MM.1S (cell line): ENCODE results near the gene NEGR1.

Experiments
- DNase-seq: peaks from one replicate; pipeline ENCODE4 v3.0.0-alpha.2; 2015
- H2AFZ ChIP-seq: fragments of 300-600 bp; sonication (generic); 2 replicates; pipeline ENCODE4 v1.6.0; 2016; ENCODE audit warnings: antibody characterized with exemption, low read length
- H3F3A ChIP-seq: fragments of 300-600 bp; sonication (generic); 2 replicates; pipeline ENCODE4 v1.6.1; 2016; ENCODE audit warnings: mild to moderate bottlenecking, antibody characterized with exemption, low read length, moderate library complexity, mixed read lengths; ENCODE audit not compliant: insufficient read depth
- H3K27ac ChIP-seq: fragments of 300-600 bp; sonication (generic); 2 replicates; pipeline ENCODE4 v1.5.1; 2016; ENCODE audit warnings: mild to moderate bottlenecking, low read length
- H3K27me3 ChIP-seq: fragments of 300-600 bp; sonication (generic); replicated peaks from 2 replicates; pipeline ENCODE4 v1.6.0; 2016; ENCODE audit warnings: low read length; ENCODE audit not compliant: insufficient read depth
- H3K36me3 ChIP-seq: fragments of 300-600 bp; sonication (generic); replicated peaks from 2 replicates; pipeline ENCODE4 v1.6.1; 2016; ENCODE audit warnings: mild to moderate bottlenecking, low read length, mixed read lengths; ENCODE audit not compliant: insufficient read depth
- H3K4me1 ChIP-seq: fragments of 300-600 bp; sonication (generic); 2 replicates; pipeline ENCODE4 v1.6.1; 2016; ENCODE audit warnings: low read length, mixed read lengths
- H3K4me2 ChIP-seq: fragments of 300-600 bp; sonication (generic); 2 replicates; pipeline ENCODE4 v1.6.0; 2016; ENCODE audit warnings: low read depth, low read length
- H3K4me3 ChIP-seq: fragments of 300-600 bp; sonication (generic); 2 replicates; pipeline ENCODE4 v1.5.1; 2016; ENCODE audit warnings: low read length, mixed read lengths
- H3K79me2 ChIP-seq: fragments of 300-600 bp; sonication (generic); 2 replicates; pipeline ENCODE4 v1.6.1; 2016; ENCODE audit warnings: mixed run types, low read length, mixed read lengths
- H3K9ac ChIP-seq: fragments of 300-600 bp; sonication (generic); 2 replicates; pipeline ENCODE4 v1.6.1; 2016; ENCODE audit warnings: low read length, mixed read lengths
- H3K9me2 ChIP-seq: fragments of 300-600 bp; sonication (generic); replicated peaks from 2 replicates; pipeline ENCODE4 v1.6.1; 2016; ENCODE audit warnings: mild to moderate bottlenecking, low read length, mixed read lengths; ENCODE audit not compliant: insufficient read depth
- H3K9me3 ChIP-seq: fragments of 300-600 bp; sonication (generic); replicated peaks from 2 replicates; pipeline ENCODE4 v1.6.1; 2016; ENCODE audit warnings: mild to moderate bottlenecking, low read length, mixed read lengths; ENCODE audit not compliant: insufficient read depth
- H4K20me1 ChIP-seq: fragments of 300-600 bp; sonication (generic); 2 replicates; pipeline ENCODE4 v1.6.1; 2016; ENCODE audit warnings: mild to moderate bottlenecking, low read length, moderate library complexity, mixed read lengths; ENCODE audit not compliant: insufficient read depth
- CTCF ChIP-seq: fragments of 300-600 bp; sonication (generic); IDR thresholded peaks from 2 replicates; pipeline ENCODE4 v1.5.1; 2016; ENCODE audit warnings: antibody characterized with exemption, low read length, mixed read lengths
- EZH2 ChIP-seq: fragments of 300-600 bp; sonication (generic); optimal IDR thresholded peaks from 2 replicates; pipeline ENCODE3; 2017; ENCODE audit warnings: low read depth, mild to moderate bottlenecking, antibody characterized with exemption, low read length, mixed read lengths
- EZH2phosphoT487 ChIP-seq: fragments of 300-600 bp; sonication (generic); IDR thresholded peaks from 2 replicates; pipeline ENCODE4 v1.6.1; 2018; ENCODE audit warnings: antibody characterized with exemption, low read length

Gene NEGR1

GRCh38 chr1:71371581-71371980 lies 910.8 kb downstream of the NEGR1 start:
- H4K20me1 ChIP-seq: no peaks in the 10 kb centered on the region
- no peaks in the 10 kb centered on the region for H3K9me3 ChIP-seq
- no peak overlapping the region for H3K4me3 ChIP-seq
- no peaks in the 10 kb centered on the region for H3K79me2 ChIP-seq
- H3K4me1 ChIP-seq: no peaks in the 10 kb centered on the region
- no peak overlapping the region for H3K9ac ChIP-seq
- TF ChIP-seq EZH2phosphoT487 (no peak), EZH2 (no peak)
- no peak overlapping the region for H3K27ac ChIP-seq
- H3K4me2 ChIP-seq: no peak overlapping the region
- H2AFZ ChIP-seq: no peak overlapping the region
- no peak for DNase-seq
- no peaks in the 10 kb centered on the region for H3K36me3 ChIP-seq
- no peaks in the 10 kb centered on the region for H3F3A ChIP-seq
- 0 out of 2 replicates have a peak, but pooled peaks cover 4% of the 10 kb centered on the region for H3K9me2 ChIP-seq
- no peaks in the 10 kb centered on the region for H3K27me3 ChIP-seq

DNA sequence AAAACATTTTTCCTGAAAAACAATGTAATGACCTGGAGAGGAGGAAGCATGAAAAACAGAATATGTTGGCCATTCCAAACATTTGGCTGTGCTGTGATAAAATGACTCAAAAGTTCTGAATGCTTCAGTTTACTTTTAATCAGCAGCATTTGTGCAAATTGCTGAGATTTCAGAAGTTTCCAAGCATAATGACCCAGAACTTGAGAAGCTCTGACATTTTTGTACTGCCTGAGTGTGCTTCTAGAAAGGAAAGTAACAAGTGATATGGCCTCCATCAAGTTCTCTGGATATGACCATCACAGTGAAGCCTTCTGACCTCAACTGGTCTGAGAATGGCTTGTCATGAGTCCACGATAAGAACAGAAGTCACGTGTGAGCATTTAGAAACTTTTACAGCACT lies 918.1 kb downstream of the NEGR1 start:
- Histone ChIP-seq H3K36me3 (no peaks in the 10 kb centered on the region), H3K9me2 (no peaks in the 10 kb centered on the region), H4K20me1 (no peaks in the 10 kb centered on the region), H3K4me3 (no peak overlapping the region), H3F3A (no peaks in the 10 kb centered on the region), H3K27ac (no peak overlapping the region), H3K9ac (no peak overlapping the region), H3K27me3 (no peaks in the 10 kb centered on the region), H2AFZ (no peak overlapping the region), H3K4me2 (no peak overlapping the region), H3K79me2 (no peaks in the 10 kb centered on the region), H3K9me3 (no peaks in the 10 kb centered on the region), H3K4me1 (0 out of 2 replicates have a peak, but pooled peaks cover 4% of the 10 kb centered on the region)
- no peak for TF ChIP-seq EZH2
- TF ChIP-seq EZH2phosphoT487: no peak
- TF ChIP-seq CTCF: no peak
- no peak for DNase-seq

DNA sequence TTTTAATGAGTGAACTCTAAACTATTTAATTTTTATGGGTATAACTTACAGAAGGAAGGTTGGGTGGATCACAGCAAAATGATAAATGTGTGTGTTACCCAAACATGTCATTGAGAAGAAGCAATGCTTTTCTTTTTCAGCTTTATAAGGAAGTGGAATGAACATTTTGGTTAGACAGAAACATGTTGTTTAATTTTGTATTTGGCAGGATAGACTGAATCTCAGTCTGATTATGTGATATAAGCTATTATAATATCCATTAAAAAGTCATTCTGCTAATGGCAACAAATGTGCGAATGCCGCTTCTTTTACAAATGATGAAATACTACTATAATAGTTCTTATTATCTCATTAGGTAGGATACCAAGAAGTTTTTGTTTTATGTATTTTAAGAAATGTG lies 919.6 kb downstream of the NEGR1 start:
- no peaks in the 10 kb centered on the region for H4K20me1 ChIP-seq
- no peak for DNase-seq
- TF ChIP-seq EZH2: no peak
- TF ChIP-seq CTCF: no peak
- no peak for TF ChIP-seq EZH2phosphoT487
- H3K4me3 ChIP-seq: no peak overlapping the region
- no peaks in the 10 kb centered on the region for H3K79me2 ChIP-seq
- H2AFZ ChIP-seq: no peak overlapping the region
- H3K27me3 ChIP-seq: no peaks in the 10 kb centered on the region
- 0 out of 2 replicates have a peak, but pooled peaks cover 4% of the 10 kb centered on the region for H3K4me1 ChIP-seq
- H3K27ac ChIP-seq: no peak overlapping the region
- no peaks in the 10 kb centered on the region for H3F3A ChIP-seq
- H3K9me3 ChIP-seq: no peaks in the 10 kb centered on the region
- H3K4me2 ChIP-seq: no peak overlapping the region
- H3K9me2 ChIP-seq: no peaks in the 10 kb centered on the region
- no peak overlapping the region for H3K9ac ChIP-seq
- no peaks in the 10 kb centered on the region for H3K36me3 ChIP-seq

DNA sequence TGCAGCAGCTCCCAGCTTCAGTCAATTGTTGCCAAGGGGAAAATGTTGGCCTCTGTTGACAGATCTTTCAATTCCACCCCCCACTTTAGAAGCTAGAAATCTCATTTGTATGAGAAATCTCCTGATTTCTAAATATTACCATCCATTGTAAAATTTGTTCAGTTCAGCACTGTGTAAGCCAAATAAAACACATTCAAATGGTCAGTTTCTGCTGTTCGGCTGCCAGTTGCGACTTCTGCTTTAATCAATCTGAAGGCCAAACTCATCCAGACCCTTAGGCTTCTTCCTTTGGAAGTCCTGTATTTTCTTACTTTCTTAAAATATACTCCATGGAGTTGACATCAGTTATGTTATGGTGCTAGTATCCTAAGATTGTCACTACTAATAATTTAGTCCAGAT lies 920.3 kb downstream of the NEGR1 start:
- no peak overlapping the region for H3K4me2 ChIP-seq
- no peak overlapping the region for H3K4me3 ChIP-seq
- no peaks in the 10 kb centered on the region for H3K9me3 ChIP-seq
- TF ChIP-seq EZH2phosphoT487: no peak
- no peak for TF ChIP-seq EZH2
- TF ChIP-seq CTCF: no peak
- H4K20me1 ChIP-seq: no peaks in the 10 kb centered on the region
- no peaks in the 10 kb centered on the region for H3K9me2 ChIP-seq
- DNase-seq: no peak
- no peaks in the 10 kb centered on the region for H3K36me3 ChIP-seq
- 0 out of 2 replicates have a peak, but pooled peaks cover 4% of the 10 kb centered on the region for H3K4me1 ChIP-seq
- no peak overlapping the region for H3K27ac ChIP-seq
- no peaks in the 10 kb centered on the region for H3K27me3 ChIP-seq
- no peaks in the 10 kb centered on the region for H3K79me2 ChIP-seq
- no peak overlapping the region for H2AFZ ChIP-seq
- no peaks in the 10 kb centered on the region for H3F3A ChIP-seq
- H3K9ac ChIP-seq: no peak overlapping the region
